ENCODE measurements around the gene PIAS2.

Gene PIAS2

DNA sequence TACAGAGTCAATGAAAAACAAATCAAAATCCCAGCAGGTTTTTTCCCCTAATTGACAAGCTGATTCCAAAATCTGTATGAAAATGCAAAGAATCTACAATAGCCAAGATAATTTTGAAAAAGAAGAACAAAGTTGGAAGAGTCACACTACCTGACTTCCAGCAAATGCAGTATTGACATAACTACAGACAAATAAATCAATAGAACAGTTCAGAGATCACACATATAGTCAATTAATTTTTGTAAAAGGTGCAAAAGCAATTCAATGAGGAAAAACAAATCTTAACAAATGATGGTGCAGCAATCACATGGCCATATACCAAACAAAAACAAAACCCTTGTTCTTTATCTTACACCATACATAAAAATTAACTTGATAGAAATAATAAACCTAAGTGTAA is 85.9 kb downstream of the PIAS2 start:
- no peak for DNase-seq
- Histone ChIP-seq H3K36me3 (replicated peaks) (peaks cover 4% of the 10 kb centered on the region), H3K4me3 (ENCODE audit: low read depth, low read length) (no peak overlapping the region), H3K27me3 (replicated peaks) (no peaks in the 10 kb centered on the region), H3K27ac (no peak overlapping the region)
- TF ChIP-seq, protein P1, sequence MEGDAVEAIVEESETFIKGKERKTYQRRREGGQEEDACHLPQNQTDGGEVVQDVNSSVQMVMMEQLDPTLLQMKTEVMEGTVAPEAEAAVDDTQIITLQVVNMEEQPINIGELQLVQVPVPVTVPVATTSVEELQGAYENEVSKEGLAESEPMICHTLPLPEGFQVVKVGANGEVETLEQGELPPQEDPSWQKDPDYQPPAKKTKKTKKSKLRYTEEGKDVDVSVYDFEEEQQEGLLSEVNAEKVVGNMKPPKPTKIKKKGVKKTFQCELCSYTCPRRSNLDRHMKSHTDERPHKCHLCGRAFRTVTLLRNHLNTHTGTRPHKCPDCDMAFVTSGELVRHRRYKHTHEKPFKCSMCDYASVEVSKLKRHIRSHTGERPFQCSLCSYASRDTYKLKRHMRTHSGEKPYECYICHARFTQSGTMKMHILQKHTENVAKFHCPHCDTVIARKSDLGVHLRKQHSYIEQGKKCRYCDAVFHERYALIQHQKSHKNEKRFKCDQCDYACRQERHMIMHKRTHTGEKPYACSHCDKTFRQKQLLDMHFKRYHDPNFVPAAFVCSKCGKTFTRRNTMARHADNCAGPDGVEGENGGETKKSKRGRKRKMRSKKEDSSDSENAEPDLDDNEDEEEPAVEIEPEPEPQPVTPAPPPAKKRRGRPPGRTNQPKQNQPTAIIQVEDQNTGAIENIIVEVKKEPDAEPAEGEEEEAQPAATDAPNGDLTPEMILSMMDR (IDR thresholded peaks at IDR 0.05; ENCODE audit: low read depth, low read length, missing control alignments): no peak
- in situ Hi-C loops (cut with HindIII; ENCODE audit: low pct_ligation_motif_present, low sequenced_read_pairs): no loop called here

DNA sequence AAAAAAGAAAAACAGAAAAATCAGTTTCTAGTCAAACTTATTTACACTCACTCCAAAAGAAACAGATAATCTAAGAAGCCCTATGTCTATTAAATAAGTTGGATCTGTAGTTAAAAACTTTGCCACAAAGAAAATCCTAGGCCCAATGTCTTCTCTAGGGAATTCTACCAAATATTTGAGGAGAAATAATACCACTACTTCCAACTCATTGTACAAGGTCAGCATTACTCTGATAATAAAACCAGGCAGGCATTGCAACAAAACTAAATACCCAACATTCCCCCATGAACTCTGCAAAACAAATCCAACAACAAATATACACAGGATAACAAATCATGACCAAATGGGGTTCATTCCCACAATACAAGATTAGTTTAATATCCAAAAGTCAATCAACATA is 86.7 kb downstream of the PIAS2 start:
- no peak overlapping the region for H3K4me3 ChIP-seq (ENCODE audit: low read depth, low read length)
- in situ Hi-C loops (cut with HindIII; ENCODE audit: low pct_ligation_motif_present, low sequenced_read_pairs): no loop called here
- peaks cover 4% of the 10 kb centered on the region for H3K36me3 ChIP-seq (replicated peaks)
- TF ChIP-seq, protein P1 (IDR thresholded peaks at IDR 0.05; ENCODE audit: low read depth, low read length, missing control alignments): no peak
- no peak overlapping the region for H3K27ac ChIP-seq
- DNase-seq: no peak
- H3K27me3 ChIP-seq (replicated peaks): no peaks in the 10 kb centered on the region

DNA sequence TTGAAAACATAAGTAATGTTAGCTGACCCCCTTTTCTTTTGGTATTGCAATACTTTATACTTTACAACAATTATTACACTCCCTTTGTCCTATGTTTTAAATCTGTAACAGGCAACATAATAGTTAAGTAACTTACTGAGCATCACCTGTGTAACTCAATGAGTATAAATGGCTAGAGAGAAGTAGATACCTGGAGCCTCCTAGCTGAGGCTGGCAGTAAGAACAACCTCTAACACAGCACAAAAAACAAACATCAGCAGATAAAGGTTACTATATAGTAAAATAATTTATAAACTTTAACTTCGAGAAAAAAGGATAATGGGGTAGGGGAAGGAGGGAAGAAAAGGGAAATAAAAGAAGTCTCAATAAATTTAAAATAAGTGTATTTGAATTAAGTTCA is 87.4 kb downstream of the PIAS2 start:
- Histone ChIP-seq H3K4me3 (ENCODE audit: low read depth, low read length) (no peak overlapping the region), H3K36me3 (replicated peaks) (peaks cover 4% of the 10 kb centered on the region), H3K27me3 (replicated peaks) (no peaks in the 10 kb centered on the region), H3K27ac (no peak overlapping the region)
- in situ Hi-C loops (cut with HindIII; ENCODE audit: low pct_ligation_motif_present, low sequenced_read_pairs): no loop called here
- TF ChIP-seq, protein P1 (IDR thresholded peaks at IDR 0.05; ENCODE audit: low read depth, low read length, missing control alignments): no peak
- no peak for DNase-seq

DNA sequence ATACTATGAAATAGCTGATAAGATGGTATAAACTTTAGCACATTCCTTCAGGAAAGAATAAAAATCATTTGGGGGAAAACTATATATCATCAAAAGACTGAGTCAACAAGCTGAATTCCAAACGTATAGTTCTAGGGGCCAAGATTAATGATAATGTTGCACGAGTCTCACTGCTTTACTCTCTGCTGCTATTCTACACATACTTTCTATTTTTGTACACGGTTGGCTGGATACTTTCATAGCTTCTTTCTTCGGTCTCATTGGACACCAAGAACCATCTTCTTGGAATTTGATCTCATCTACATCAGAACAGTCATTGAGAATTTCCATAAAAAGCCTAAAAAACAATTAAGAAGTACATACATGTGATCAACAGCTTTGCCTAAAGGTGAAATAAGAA is 87.8 kb downstream of the PIAS2 start:
- H3K27me3 ChIP-seq (replicated peaks): no peaks in the 10 kb centered on the region
- no peak overlapping the region for H3K27ac ChIP-seq
- in situ Hi-C loops (cut with HindIII; ENCODE audit: low pct_ligation_motif_present, low sequenced_read_pairs): no loop called here
- H3K36me3 ChIP-seq (replicated peaks): peaks cover 4% of the 10 kb centered on the region
- no peak overlapping the region for H3K4me3 ChIP-seq (ENCODE audit: low read depth, low read length)
- no peak for DNase-seq
- TF ChIP-seq, protein P1 (IDR thresholded peaks at IDR 0.05; ENCODE audit: low read depth, low read length, missing control alignments): no peak

DNA sequence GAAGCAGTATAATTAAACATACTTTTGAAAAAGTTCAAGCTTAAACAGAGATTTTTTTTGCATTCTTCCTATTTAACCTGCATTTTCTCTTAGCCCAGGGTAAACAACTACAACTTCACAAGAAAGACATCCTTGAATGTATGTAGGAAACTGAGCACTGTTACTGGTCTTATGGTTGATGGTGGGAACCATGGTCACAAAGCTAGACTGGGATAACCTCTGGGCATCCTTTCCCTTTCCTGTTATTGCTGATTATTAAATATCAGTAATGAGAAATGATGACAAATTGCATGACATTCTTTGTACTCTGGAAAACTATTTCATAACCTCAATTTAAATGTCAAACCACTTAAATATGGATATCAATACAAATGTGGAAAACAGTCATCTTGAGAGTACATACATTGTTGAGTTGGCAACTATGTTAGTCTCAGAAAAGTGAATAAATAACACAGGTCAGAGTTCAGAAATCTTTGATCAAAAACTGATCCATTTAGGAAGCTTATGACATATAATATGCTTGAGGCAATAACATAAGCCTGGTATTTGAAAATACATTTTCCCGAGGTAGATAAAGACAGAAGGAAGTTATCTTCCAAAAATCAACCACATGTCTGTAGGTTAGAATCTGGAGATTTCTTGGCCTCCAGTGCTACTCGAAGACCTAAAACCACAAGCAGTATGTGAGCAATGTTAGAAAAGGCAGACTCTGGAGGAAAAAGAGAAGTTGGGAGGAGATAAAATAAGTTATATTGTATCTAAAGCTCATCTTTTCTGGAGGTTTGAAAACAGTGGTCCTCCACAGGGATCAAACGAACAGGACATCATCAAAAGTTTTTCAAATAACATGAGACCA is 95.2 kb downstream of the PIAS2 start:
- TF ChIP-seq, protein P1 (IDR thresholded peaks at IDR 0.05; ENCODE audit: low read depth, low read length, missing control alignments): no peak
- in situ Hi-C loops (cut with HindIII; ENCODE audit: low pct_ligation_motif_present, low sequenced_read_pairs): no loop called here
- Histone ChIP-seq H3K4me3 (ENCODE audit: low read depth, low read length) (no peak overlapping the region), H3K27ac (no peak overlapping the region), H3K27me3 (replicated peaks) (no peaks in the 10 kb centered on the region), H3K36me3 (replicated peaks) (no peaks in the 10 kb centered on the region)
- DNase-seq: no peak

DNA sequence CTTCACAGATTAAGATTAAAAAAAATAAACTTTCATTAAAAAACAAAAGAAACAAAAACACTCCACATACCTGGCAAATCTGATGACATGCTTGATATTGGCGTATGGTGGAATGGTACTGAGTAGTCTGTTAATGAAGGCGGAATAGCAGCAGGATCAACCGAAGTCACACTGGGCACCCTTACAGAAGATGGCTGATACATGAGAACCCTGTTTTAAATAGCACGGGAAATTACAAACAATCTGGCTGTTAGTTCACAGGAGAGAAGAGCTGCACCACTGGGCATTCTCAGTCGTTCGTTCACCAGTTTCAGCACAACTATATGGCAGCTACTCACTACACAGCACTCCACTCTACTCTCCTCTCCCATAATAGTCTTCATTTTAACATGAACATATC is 96.4 kb downstream of the PIAS2 start:
- Histone ChIP-seq H3K4me3 (ENCODE audit: low read depth, low read length) (no peak overlapping the region), H3K36me3 (replicated peaks) (no peaks in the 10 kb centered on the region), H3K27ac (no peak overlapping the region), H3K27me3 (replicated peaks) (no peaks in the 10 kb centered on the region)
- no peak for DNase-seq
- in situ Hi-C loops (cut with HindIII; ENCODE audit: low pct_ligation_motif_present, low sequenced_read_pairs): no loop called here
- TF ChIP-seq, protein P1 (IDR thresholded peaks at IDR 0.05; ENCODE audit: low read depth, low read length, missing control alignments): no peak
